DMS 273 (cell line): ENCODE data around the gene PRUNE1.
A peak's percentile ranks its signal among the peaks of the same experiment; 100 is the strongest.

Experiments used
- DNase-seq: peaks from one replicate; lab custom pipeline; 2025; ENCODE audit not compliant: unreplicated experiment; lab: John Stamatoyannopoulos, UW

PRUNE1 gene

GRCh38 chr1:151049458-151049857 is 41.2 kb downstream of the PRUNE1 start:
- no peak for DNase-seq

GRCh38 chr1:151050051-151050688 is 41.9 kb downstream of the PRUNE1 start:
- no peak for DNase-seq

DNA sequence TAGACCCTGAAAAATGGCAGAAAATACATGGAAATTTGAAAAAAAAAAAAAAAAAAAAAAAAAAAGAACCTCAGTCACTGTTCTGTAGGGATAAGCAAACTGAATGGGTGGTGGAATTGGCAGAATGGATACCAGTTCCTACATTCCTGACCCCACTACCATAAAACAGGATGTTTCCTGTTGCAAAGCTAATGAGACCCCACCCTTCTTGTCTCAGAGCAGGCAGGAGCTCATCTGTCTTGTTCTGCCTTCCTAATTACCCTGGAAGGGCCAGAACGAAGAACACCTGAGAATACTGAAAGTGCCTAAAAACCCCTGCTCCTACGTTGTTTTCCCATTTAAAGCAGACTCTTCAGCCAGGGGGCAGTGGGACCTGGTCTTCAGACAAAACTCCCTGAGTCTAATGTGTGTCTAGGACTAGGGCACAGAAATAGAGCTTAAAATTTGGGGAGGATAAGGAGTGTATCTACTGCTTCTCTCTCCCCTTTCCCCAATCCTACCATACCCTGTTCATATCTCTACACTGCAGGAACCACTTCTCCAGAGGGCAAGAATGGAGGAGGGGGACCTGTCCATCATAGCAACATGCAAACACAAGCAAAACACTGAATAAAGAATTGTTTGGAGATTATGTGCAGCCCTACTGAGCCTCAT is 43.2 kb downstream of the PRUNE1 start:
- no peak for DNase-seq

GRCh38 chr1:151054971-151055547 is 46.8 kb downstream of the PRUNE1 start:
- DNase-seq, result no peak

- no peak for DNase-seq
Measured at GRCh38 chr1:151055581-151055980, 47.3 kb downstream of the PRUNE1 start.

DNA sequence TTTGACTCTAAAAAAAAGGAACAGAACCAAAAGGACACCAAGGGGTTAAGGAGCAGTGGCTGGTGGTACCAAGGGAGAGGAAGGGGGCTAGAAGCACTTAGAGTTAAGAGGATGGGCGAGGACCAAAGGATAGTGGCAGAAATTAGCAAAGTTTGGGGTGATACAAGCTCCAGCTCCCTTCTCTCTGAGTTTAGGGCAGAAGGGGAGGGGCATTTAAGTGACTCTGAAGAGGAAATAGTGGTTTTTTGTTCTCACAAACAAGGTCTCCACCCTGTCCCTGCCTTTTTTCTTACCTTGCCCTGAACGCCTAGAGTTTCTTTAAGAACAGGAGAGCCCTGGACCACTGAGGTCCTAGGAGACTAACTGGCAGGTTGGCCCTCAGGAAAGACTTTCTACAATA is 47.9 kb downstream of the PRUNE1 start:
- no peak for DNase-seq

DNA sequence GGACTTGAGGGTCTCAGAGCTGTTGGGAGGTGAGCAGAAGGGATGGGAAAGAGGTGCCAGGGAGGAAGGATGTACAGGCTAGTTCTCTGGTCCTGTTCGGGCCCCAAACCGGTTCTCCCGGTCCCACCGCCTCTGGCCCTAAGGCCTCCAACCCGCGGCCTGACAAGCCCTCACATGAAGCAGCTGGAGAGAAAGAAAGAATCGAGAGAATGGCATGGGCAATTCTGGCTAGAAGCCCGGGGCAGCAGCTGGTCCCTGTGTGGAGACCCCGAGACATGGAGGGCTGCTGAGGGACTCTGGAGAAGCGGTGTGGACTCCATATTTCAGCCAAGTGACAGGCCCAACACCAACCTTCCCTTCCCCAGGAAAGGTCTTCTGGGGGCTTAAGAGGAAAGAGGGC is 50.4 kb downstream of the PRUNE1 start:
- peak; percentile 100 for DNase-seq

DNA sequence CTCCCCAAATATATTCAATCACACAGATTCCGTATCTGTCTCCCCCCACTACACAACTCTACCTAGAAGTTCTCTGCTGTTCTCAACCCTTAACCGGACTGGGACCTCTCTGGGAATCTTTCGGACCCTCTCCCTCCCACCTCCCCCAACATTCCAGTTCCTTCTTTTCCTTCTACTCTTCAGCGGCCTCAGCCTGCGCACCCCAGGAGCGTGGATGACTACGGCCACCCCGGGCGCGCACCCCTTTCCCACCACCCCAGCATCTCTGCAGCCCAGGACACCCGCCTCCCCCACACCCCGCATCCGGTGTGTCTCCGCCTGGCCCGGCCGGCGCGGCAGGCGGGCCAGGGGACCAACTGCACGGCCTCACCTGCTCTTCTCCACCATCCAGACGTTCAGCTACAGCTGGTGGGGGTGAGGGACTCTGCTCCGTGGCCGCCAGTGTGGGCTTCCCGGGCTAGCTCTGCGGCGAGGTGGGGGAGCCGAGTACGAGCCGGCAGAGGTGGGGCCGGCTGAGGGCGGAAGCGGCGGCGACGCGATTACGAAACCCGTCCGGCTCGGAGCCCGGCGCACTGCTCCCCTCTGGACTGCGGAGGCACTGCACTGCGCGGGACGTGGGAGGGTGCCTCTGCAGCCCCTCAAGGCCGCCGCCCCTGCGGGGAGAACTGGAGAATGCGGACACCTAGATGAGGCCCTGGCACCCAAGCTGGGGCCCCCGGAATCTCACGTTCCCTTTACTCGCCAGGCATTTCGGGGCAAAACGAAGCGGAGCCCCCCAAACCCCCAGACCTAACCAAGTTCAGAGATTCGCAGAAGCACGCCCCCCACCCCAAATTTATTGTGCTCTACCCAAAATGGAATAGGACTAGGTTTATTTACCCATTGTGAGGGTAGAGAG is 51.1 kb downstream of the PRUNE1 start, which contains the start of gene CDC42SE1:
Gene CDC42SE1, minus strand, starts transcription at position 514 of the 898 bp plus-strand sequence. CDS start 3,892 bp downstream, outside the sequence.
- peak; percentile 100 for DNase-seq

DNA sequence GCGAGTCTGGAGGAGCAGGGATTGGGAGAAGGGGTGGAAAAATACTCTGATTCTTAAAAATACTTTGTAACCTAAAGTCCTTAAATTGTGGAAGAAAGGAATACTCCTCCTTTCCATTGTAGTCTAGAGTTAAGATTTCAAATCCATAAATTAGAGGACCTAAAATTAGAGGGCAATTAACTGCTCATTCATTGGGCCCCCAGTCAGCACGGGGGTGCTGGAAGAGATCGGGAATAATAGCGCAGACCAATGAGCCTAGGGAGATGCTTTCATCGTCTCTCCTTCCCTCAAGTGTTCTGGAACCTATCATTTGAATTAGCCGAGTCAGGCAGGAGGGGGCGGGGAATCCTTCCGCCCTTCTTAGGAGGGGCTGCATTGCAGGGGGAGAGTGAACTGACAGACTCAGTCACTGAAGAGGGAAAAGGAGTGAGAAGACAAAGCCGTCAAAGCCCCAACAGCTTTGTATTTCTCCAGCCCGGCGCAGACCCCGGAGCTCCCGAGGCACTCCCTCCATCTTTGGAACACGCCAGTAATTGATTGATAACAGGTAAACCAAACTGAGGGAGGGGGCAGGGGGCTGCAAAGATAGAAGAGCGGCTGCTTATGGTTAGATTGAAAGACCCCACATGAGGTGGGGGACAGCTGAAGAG is 51.9 kb downstream of the PRUNE1 start, which contains the start of gene MLLT11:
Gene MLLT11, plus strand, starts transcription at position 391 of the 650 bp plus-strand sequence. CDS start 6,828 bp downstream, outside the sequence.
- peak; percentile 100 for DNase-seq

- DNase-seq, result peak; percentile 99
Measured at GRCh38 chr1:151060657-151061421, 52.6 kb downstream of the PRUNE1 start.

DNA sequence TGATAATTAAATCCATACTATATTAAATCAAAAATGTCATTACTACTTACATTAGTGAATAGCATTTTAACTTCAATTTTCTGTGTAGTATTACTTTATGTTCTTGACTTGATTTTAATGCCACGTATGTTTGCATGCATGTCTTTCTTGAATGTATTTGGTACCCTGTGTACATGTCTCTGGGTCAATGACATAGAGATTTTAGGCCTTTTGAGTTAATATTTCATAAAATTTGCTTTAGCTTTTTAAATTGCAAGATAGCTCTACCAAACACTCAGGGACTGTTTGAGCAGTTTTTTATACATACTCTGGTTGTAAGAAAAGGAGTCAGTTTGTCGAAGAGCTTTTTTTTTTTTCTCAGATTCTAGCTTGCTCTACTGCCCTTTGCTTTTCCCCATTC is 53.5 kb downstream of the PRUNE1 start:
- no peak for DNase-seq

DNA sequence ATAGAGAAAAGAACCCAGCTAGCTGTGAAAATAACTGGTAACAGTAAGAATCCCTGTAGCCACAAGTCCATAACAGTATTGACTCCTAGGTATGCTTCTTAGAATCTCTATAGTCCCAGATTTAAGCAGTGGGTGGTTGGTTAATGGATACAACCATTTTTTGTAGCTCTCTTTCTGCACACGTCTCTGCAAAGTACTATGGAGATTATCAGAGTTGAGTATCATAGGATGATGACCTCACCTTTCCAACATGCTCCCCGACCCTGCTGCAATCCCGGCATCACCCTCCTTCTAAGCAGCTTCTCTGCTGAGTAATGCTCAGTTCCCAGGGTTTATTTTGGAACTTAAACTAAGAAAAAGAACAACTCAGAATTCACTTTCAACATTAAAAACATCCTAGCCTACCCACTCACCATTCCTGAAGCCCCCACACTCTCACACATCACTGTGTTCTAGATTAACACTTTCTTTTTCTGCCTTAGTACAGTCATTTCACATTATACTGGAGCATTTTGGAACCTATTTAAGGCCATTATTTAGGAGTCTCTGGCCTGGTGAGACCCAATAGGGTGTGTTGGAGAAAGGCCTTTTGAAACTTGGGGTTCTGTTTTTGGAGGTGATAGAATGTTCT is 54.6 kb downstream of the PRUNE1 start:
- peak; percentile 94 for DNase-seq

DNA sequence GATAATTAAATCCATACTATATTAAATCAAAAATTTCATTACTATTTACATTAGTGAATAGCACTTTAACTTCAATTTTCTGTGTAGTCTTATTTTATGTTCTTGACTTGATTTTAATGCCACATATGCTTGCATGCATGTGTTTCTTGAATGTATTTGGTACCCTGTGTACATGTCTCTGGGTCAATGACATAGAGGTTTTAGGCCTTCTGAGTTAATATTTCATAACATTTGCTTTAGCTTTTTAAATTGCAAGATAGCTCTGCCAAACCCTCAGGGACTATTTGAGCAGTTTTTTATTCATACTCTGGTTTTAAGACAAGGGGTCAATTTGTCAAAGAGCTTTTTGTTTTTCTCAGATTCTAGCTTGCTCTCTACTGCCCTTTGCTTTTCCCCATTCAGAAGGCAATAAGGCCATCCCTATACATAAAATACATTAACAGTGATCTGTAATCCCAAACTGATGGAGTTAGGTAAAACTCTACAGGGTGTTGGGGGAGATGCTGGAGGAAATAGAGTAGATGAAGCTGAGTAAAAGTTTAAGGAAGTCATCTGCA is 56.9 kb downstream of the PRUNE1 start:
- DNase-seq, result no peak

DNA sequence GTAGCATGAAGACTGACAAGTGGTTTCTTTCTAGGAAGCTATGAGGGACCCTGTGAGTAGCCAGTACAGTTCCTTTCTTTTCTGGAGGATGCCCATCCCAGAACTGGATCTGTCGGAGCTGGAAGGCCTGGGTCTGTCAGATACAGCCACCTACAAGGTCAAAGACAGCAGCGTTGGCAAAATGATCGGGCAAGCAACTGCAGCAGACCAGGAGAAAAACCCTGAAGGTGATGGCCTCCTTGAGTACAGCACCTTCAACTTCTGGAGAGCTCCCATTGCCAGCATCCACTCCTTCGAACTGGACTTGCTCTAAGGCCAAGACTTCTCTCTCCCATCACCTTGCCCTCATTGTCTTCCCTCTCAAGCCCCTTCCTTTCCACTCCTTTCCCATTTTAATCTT is 58.9 kb downstream of the PRUNE1 start:
- no peak for DNase-seq

DNA sequence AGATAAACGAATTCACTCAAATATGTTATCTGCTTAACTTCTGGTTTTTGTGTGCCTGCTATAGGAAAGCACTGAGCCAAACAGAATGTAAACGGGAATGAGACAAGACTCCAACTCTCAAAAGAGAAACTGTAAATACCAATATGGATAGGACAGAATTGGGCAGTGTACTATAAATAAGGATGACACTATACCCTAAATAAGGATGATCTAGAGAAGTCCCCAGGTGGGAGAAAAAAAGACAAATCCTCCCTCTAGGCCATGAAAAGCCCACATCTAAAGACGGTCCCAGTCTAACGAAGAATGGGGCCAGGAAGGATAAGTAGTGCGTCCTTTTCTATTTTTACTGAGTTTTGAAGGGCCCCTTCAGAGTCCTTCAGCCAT is 60.8 kb downstream of the PRUNE1 start:
- no peak for DNase-seq

DNA sequence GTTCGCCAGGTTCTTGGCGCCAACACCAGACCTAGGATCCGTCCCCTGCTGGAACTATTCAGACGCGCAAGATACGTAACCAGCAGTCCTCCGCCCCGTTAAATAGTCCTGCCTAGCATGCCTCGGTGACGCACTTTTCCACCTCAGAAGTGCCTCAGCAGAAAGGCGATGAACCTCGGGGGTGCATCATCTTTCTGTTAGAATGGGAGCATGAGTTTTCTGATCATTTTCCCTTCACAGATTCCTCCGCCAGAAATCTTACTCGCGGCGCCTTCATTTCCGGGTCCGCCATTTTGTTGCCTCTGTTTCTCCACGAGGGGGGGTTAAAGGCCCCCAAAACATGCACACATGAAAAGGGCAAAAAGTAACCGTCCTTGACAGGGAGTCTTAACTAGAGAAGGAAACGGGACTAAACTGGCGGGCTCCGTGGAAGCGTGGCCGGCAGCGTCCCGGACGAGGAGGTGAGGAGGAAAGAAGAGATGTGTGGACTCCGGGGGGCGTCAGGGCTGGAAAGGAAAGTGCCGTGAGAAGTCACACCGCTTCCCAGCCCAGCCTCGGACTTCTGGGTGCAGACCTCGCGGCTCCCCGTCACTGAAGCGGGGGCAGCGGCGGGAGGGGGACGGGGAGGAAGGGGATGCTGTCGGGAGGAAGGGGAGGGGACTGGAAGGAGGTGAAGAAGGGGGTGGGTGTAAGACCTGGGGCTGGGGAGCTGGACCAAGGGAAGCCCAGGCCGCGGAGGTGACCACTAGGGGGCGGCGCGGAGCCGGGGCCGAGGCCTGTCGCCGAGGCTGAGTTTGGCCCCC is 62.4 kb downstream of the PRUNE1 start, which contains the start of gene GABPB2:
Gene GABPB2, plus strand, starts transcription at position 288 of the 803 bp plus-strand sequence. CDS start 17,429 bp downstream, outside the sequence.
- peak; percentile 100 for DNase-seq

- DNase-seq, result peak; percentile 97
Measured at GRCh38 chr1:151072224-151072623, 64.0 kb downstream of the PRUNE1 start.
